ENCODE measurements around the gene IGSF21. TPM values are rescaled to one million over a fixed set of nuclear protein-coding genes. Genes with fewer than 3 reads are reported as not detected.

The IGSF21 gene
- total RNA-seq, 2 donors from 2014 or later: 0.37 to 0.40 TPM

- Histone ChIP-seq H3K4me3 (no peak overlapping the region), H3K4me1 (no peaks in the 10 kb centered on the region), H3K9ac (ENCODE audit: low read depth in 2 of 2, low read length in 2 of 2) (no peak overlapping the region), H3K27me3 (no peaks in the 10 kb centered on the region), H3K27ac (no peak overlapping the region), H3K36me3 (no peaks in the 10 kb centered on the region), H3K9me3 (no peaks in the 10 kb centered on the region)
- intact Hi-C loops (cut with DNase I): no loop called here
- no peak for DNase-seq
- TF ChIP-seq, protein P1, sequence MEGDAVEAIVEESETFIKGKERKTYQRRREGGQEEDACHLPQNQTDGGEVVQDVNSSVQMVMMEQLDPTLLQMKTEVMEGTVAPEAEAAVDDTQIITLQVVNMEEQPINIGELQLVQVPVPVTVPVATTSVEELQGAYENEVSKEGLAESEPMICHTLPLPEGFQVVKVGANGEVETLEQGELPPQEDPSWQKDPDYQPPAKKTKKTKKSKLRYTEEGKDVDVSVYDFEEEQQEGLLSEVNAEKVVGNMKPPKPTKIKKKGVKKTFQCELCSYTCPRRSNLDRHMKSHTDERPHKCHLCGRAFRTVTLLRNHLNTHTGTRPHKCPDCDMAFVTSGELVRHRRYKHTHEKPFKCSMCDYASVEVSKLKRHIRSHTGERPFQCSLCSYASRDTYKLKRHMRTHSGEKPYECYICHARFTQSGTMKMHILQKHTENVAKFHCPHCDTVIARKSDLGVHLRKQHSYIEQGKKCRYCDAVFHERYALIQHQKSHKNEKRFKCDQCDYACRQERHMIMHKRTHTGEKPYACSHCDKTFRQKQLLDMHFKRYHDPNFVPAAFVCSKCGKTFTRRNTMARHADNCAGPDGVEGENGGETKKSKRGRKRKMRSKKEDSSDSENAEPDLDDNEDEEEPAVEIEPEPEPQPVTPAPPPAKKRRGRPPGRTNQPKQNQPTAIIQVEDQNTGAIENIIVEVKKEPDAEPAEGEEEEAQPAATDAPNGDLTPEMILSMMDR (IDR thresholded peaks at IDR 0.05): no peak
Observed at GRCh38 chr1:18347559-18347958, 240.0 kb downstream of the IGSF21 start.

DNA sequence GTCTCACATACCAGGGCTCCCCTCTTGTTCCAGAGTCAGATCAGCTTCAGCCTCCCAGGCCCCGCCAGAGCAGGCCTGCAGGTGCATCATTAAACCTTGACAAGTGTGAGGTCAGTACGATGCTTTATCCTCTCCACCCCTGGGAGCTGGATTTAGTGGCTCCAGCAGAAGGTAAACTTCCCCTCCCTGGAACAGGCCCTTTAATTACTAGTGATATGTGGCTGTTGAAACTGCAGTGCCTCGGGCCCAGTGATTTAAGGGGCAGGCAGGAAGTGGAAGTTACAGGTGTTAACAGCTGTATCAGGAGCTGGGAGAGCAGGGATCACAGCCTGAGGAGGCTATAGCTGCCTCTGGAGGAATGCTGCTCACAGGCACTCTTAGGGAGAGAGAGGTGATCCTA lies 240.8 kb downstream of the IGSF21 start:
- H3K9me3 ChIP-seq: no peaks in the 10 kb centered on the region
- H3K4me3 ChIP-seq: no peak overlapping the region
- H3K9ac ChIP-seq (ENCODE audit: low read depth in 2 of 2, low read length in 2 of 2): no peak overlapping the region
- H3K27me3 ChIP-seq: no peaks in the 10 kb centered on the region
- TF ChIP-seq, protein P1 (IDR thresholded peaks at IDR 0.05): no peak
- no peak for DNase-seq
- intact Hi-C loops (cut with DNase I): no loop called here
- no peak overlapping the region for H3K27ac ChIP-seq
- H3K4me1 ChIP-seq: no peaks in the 10 kb centered on the region
- H3K36me3 ChIP-seq: no peaks in the 10 kb centered on the region

DNA sequence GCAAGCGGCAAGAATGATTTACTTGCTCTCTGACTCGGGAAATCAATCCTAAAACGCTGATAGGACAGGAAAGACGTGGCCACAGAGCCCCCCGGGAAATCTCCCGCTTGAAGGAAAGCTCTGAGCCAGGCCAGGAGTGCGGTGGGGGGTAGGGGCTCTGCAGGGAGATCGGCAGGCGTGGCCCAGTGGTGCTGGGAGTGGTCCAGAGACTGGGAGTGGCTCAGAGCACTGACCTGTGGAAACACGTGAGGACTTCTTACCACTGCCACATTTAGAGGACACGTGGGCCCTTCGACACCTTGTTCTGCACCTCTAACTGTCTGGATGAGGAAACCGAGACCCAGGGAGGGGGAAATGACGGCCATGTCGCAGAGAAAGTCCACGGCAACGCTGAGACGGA lies 243.1 kb downstream of the IGSF21 start:
- H3K27ac ChIP-seq: no peak overlapping the region
- H3K9me3 ChIP-seq: no peaks in the 10 kb centered on the region
- no peak overlapping the region for H3K9ac ChIP-seq (ENCODE audit: low read depth in 2 of 2, low read length in 2 of 2)
- H3K27me3 ChIP-seq: no peaks in the 10 kb centered on the region
- no peaks in the 10 kb centered on the region for H3K4me1 ChIP-seq
- no peak for DNase-seq
- TF ChIP-seq, protein P1 (IDR thresholded peaks at IDR 0.05): no peak
- no peaks in the 10 kb centered on the region for H3K36me3 ChIP-seq
- intact Hi-C loops (cut with DNase I): no loop called here
- no peak overlapping the region for H3K4me3 ChIP-seq

GRCh38 chr1:18351735-18352134 lies 244.1 kb downstream of the IGSF21 start:
- Histone ChIP-seq H3K27ac (no peak overlapping the region), H3K36me3 (no peaks in the 10 kb centered on the region), H3K9me3 (no peaks in the 10 kb centered on the region), H3K27me3 (no peaks in the 10 kb centered on the region), H3K9ac (ENCODE audit: low read depth in 2 of 2, low read length in 2 of 2) (no peak overlapping the region), H3K4me1 (no peaks in the 10 kb centered on the region), H3K4me3 (no peak overlapping the region)
- no peak for DNase-seq
- TF ChIP-seq, protein P1 (IDR thresholded peaks at IDR 0.05): no peak
- intact Hi-C loops (cut with DNase I): no loop called here

DNA sequence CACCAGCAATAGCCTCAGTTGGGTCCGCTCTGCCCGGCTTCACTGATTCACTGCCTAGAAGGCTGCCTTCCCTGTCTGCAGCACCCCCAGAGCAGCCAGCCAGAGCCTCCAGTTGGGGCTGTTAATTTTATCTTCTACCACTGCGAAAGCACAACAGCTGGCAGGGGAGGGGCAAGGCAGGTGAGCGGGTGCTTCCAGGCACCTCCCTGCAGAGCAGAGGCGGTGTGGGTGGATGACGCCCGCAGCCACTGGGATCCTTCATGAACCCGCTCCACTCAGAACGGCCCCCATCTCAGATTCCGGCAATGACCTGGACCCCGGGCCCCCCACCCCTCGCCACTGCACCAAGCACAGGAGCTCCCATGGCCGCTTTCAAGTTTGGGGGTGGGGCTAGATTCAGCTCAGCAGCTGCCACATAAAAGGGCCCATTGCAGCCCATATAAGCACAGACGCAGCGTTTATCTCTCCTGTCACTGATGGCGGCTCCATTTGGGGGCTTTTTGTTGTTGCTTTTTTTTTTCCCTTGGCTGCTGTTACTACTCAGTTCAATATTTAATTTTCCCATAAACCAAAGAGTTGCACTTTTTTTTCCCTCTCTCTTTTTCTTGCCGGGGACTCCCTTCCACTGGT lies 245.2 kb downstream of the IGSF21 start:
- Histone ChIP-seq H3K4me1 (no peaks in the 10 kb centered on the region), H3K27me3 (no peaks in the 10 kb centered on the region)
- intact Hi-C loops (cut with DNase I): no loop called here

More for the DNA sequence above, 245.2 kb downstream of the IGSF21 start:
- Histone ChIP-seq H3K27ac (no peak overlapping the region), H3K9ac (ENCODE audit: low read depth in 2 of 2, low read length in 2 of 2) (no peak overlapping the region), H3K36me3 (no peaks in the 10 kb centered on the region), H3K4me3 (no peak overlapping the region), H3K9me3 (no peaks in the 10 kb centered on the region)
- TF ChIP-seq, protein P1 (IDR thresholded peaks at IDR 0.05): no peak
- DNase-seq: no peak
